Measurements from ENCODE around the gene ZBED5.

The ZBED5 gene

GRCh38 chr11:10881892-10882291 lies 24.0 kb upstream of the ZBED5 start:
- Histone ChIP-seq H3K9me3 (ENCODE audit: control insufficient read depth in 1 of 2, low read length in 2 of 2) (peaks cover 0 to 7% of the 10 kb centered on the region in 2 donors), H3K27ac (ENCODE audit: low read depth, low read length) (no peak overlapping the region), H3K36me3 (ENCODE audit: control insufficient read depth in 1 of 2, insufficient read depth in 2 of 2, low read length in 2 of 2) (no peaks in the 10 kb centered on the region), H3K9ac (ENCODE audit: low read depth in 1 of 2, low read length in 2 of 2) (no peak overlapping the region), H3K4me3 (ENCODE audit: low read depth in 1 of 2, low read length in 2 of 2) (no peak overlapping the region), H3K4me1 (ENCODE audit: control insufficient read depth in 1 of 2, insufficient read depth in 2 of 2, low read length in 2 of 2) (peaks cover 8 to 16% of the 10 kb centered on the region in 2 donors), H3K27me3 (ENCODE audit: control insufficient read depth in 1 of 2, insufficient read depth in 2 of 2, low read length in 2 of 2) (no peaks in the 10 kb centered on the region)

- H3K27ac ChIP-seq (ENCODE audit: low read depth, low read length), result no peak overlapping the region
- peaks cover 3 to 4% of the 10 kb centered on the region in 2 donors for H3K4me1 ChIP-seq (ENCODE audit: control insufficient read depth in 1 of 2, insufficient read depth in 2 of 2, low read length in 2 of 2)
- H3K27me3 ChIP-seq (ENCODE audit: control insufficient read depth in 1 of 2, insufficient read depth in 2 of 2, low read length in 2 of 2), result no peaks in the 10 kb centered on the region
- no peaks in the 10 kb centered on the region for H3K9me3 ChIP-seq (ENCODE audit: control insufficient read depth in 1 of 2, low read length in 2 of 2)
- no peaks in the 10 kb centered on the region for H3K36me3 ChIP-seq (ENCODE audit: control insufficient read depth in 1 of 2, insufficient read depth in 2 of 2, low read length in 2 of 2)
- no peak overlapping the region for H3K4me3 ChIP-seq (ENCODE audit: low read depth in 1 of 2, low read length in 2 of 2)
- no peak overlapping the region for H3K9ac ChIP-seq (ENCODE audit: low read depth in 1 of 2, low read length in 2 of 2)
These were observed 20.8 kb upstream of the ZBED5 start for GRCh38 chr11:10878408-10879214.

- H3K9me3 ChIP-seq (ENCODE audit: control insufficient read depth in 1 of 2, low read length in 2 of 2), result peaks cover 6 to 7% of the 10 kb centered on the region in 2 donors
- H3K9ac ChIP-seq (ENCODE audit: low read depth in 1 of 2, low read length in 2 of 2), result no peak overlapping the region
- peaks cover 3 to 4% of the 10 kb centered on the region in 2 donors for H3K4me1 ChIP-seq (ENCODE audit: control insufficient read depth in 1 of 2, insufficient read depth in 2 of 2, low read length in 2 of 2)
- no peak overlapping the region for H3K4me3 ChIP-seq (ENCODE audit: low read depth in 1 of 2, low read length in 2 of 2)
- no peaks in the 10 kb centered on the region for H3K36me3 ChIP-seq (ENCODE audit: control insufficient read depth in 1 of 2, insufficient read depth in 2 of 2, low read length in 2 of 2)
- H3K27me3 ChIP-seq (ENCODE audit: control insufficient read depth in 1 of 2, insufficient read depth in 2 of 2, low read length in 2 of 2), result no peaks in the 10 kb centered on the region
- H3K27ac ChIP-seq (ENCODE audit: low read depth, low read length), result no peak overlapping the region
These were observed 18.3 kb upstream of the ZBED5 start for GRCh38 chr11:10876158-10876557.

- Histone ChIP-seq H3K27ac (ENCODE audit: low read depth, low read length) (no peak overlapping the region), H3K4me1 (ENCODE audit: control insufficient read depth in 1 of 2, insufficient read depth in 2 of 2, low read length in 2 of 2) (peaks cover 3 to 4% of the 10 kb centered on the region in 2 donors), H3K9me3 (ENCODE audit: control insufficient read depth in 1 of 2, low read length in 2 of 2) (peaks cover 6 to 7% of the 10 kb centered on the region in 2 donors)
These were observed 17.7 kb upstream of the ZBED5 start for GRCh38 chr11:10875430-10876021.

GRCh38 chr11:10872097-10872496 lies 14.2 kb upstream of the ZBED5 start:
- H3K9me3 ChIP-seq (ENCODE audit: control insufficient read depth in 1 of 2, low read length in 2 of 2), result peaks cover 6 to 7% of the 10 kb centered on the region in 2 donors
- H3K27me3 ChIP-seq (ENCODE audit: control insufficient read depth in 1 of 2, insufficient read depth in 2 of 2, low read length in 2 of 2), result no peaks in the 10 kb centered on the region

More at GRCh38 chr11:10875430-10876021, 17.7 kb upstream of the ZBED5 start:
- Histone ChIP-seq H3K4me3 (ENCODE audit: low read depth in 1 of 2, low read length in 2 of 2) (no peak overlapping the region), H3K9ac (ENCODE audit: low read depth in 1 of 2, low read length in 2 of 2) (no peak overlapping the region), H3K36me3 (ENCODE audit: control insufficient read depth in 1 of 2, insufficient read depth in 2 of 2, low read length in 2 of 2) (no peaks in the 10 kb centered on the region), H3K27me3 (ENCODE audit: control insufficient read depth in 1 of 2, insufficient read depth in 2 of 2, low read length in 2 of 2) (no peaks in the 10 kb centered on the region)

GRCh38 chr11:10868352-10868751 lies 10.5 kb upstream of the ZBED5 start:
- peaks cover 6 to 7% of the 10 kb centered on the region in 2 donors for H3K9me3 ChIP-seq (ENCODE audit: control insufficient read depth in 1 of 2, low read length in 2 of 2)
- H3K27ac ChIP-seq (ENCODE audit: low read depth, low read length), result no peak overlapping the region
- H3K9ac ChIP-seq (ENCODE audit: low read depth in 1 of 2, low read length in 2 of 2), result no peak overlapping the region
- no peaks in the 10 kb centered on the region for H3K27me3 ChIP-seq (ENCODE audit: control insufficient read depth in 1 of 2, insufficient read depth in 2 of 2, low read length in 2 of 2)
- H3K36me3 ChIP-seq (ENCODE audit: control insufficient read depth in 1 of 2, insufficient read depth in 2 of 2, low read length in 2 of 2), result no peaks in the 10 kb centered on the region
- no peak overlapping the region for H3K4me3 ChIP-seq (ENCODE audit: low read depth in 1 of 2, low read length in 2 of 2)
- H3K4me1 ChIP-seq (ENCODE audit: control insufficient read depth in 1 of 2, insufficient read depth in 2 of 2, low read length in 2 of 2), result no peaks in the 10 kb centered on the region

More at GRCh38 chr11:10872097-10872496, 14.2 kb upstream of the ZBED5 start:
- Histone ChIP-seq H3K4me3 (ENCODE audit: low read depth in 1 of 2, low read length in 2 of 2) (no peak overlapping the region), H3K4me1 (ENCODE audit: control insufficient read depth in 1 of 2, insufficient read depth in 2 of 2, low read length in 2 of 2) (no peaks in the 10 kb centered on the region), H3K27ac (ENCODE audit: low read depth, low read length) (no peak overlapping the region), H3K9ac (ENCODE audit: low read depth in 1 of 2, low read length in 2 of 2) (no peak overlapping the region), H3K36me3 (ENCODE audit: control insufficient read depth in 1 of 2, insufficient read depth in 2 of 2, low read length in 2 of 2) (no peaks in the 10 kb centered on the region)

GRCh38 chr11:10866893-10867331 lies 9.1 kb upstream of the ZBED5 start:
- Histone ChIP-seq H3K9me3 (ENCODE audit: control insufficient read depth in 1 of 2, low read length in 2 of 2) (peaks cover under 1 to 3% of the 10 kb centered on the region in 2 donors), H3K36me3 (ENCODE audit: control insufficient read depth in 1 of 2, insufficient read depth in 2 of 2, low read length in 2 of 2) (no peaks in the 10 kb centered on the region), H3K4me3 (ENCODE audit: low read depth in 1 of 2, low read length in 2 of 2) (no peak overlapping the region), H3K4me1 (ENCODE audit: control insufficient read depth in 1 of 2, insufficient read depth in 2 of 2, low read length in 2 of 2) (peaks cover 0 to 4% of the 10 kb centered on the region in 2 donors), H3K9ac (ENCODE audit: low read depth in 1 of 2, low read length in 2 of 2) (no peak overlapping the region), H3K27me3 (ENCODE audit: control insufficient read depth in 1 of 2, insufficient read depth in 2 of 2, low read length in 2 of 2) (no peaks in the 10 kb centered on the region), H3K27ac (ENCODE audit: low read depth, low read length) (no peak overlapping the region)

GRCh38 chr11:10865837-10866270 lies 8.0 kb upstream of the ZBED5 start:
- Histone ChIP-seq H3K27me3 (ENCODE audit: control insufficient read depth in 1 of 2, insufficient read depth in 2 of 2, low read length in 2 of 2) (no peaks in the 10 kb centered on the region), H3K27ac (ENCODE audit: low read depth, low read length) (no peak overlapping the region), H3K4me1 (ENCODE audit: control insufficient read depth in 1 of 2, insufficient read depth in 2 of 2, low read length in 2 of 2) (peaks cover 0 to 4% of the 10 kb centered on the region in 2 donors), H3K9ac (ENCODE audit: low read depth in 1 of 2, low read length in 2 of 2) (no peak overlapping the region), H3K4me3 (ENCODE audit: low read depth in 1 of 2, low read length in 2 of 2) (no peak overlapping the region), H3K36me3 (ENCODE audit: control insufficient read depth in 1 of 2, insufficient read depth in 2 of 2, low read length in 2 of 2) (no peaks in the 10 kb centered on the region), H3K9me3 (ENCODE audit: control insufficient read depth in 1 of 2, low read length in 2 of 2) (no peaks in the 10 kb centered on the region)

GRCh38 chr11:10864688-10865087 lies 6.8 kb upstream of the ZBED5 start:
- Histone ChIP-seq H3K9ac (ENCODE audit: low read depth in 1 of 2, low read length in 2 of 2) (no peak overlapping the region), H3K27me3 (ENCODE audit: control insufficient read depth in 1 of 2, insufficient read depth in 2 of 2, low read length in 2 of 2) (no peaks in the 10 kb centered on the region), H3K4me3 (ENCODE audit: low read depth in 1 of 2, low read length in 2 of 2) (no peak overlapping the region), H3K9me3 (ENCODE audit: control insufficient read depth in 1 of 2, low read length in 2 of 2) (no peaks in the 10 kb centered on the region), H3K36me3 (ENCODE audit: control insufficient read depth in 1 of 2, insufficient read depth in 2 of 2, low read length in 2 of 2) (no peaks in the 10 kb centered on the region), H3K27ac (ENCODE audit: low read depth, low read length) (no peak overlapping the region), H3K4me1 (ENCODE audit: control insufficient read depth in 1 of 2, insufficient read depth in 2 of 2, low read length in 2 of 2) (peaks cover 0 to 4% of the 10 kb centered on the region in 2 donors)

GRCh38 chr11:10862446-10862845 lies 4.6 kb upstream of the ZBED5 start:
- H3K9me3 ChIP-seq (ENCODE audit: control insufficient read depth in 1 of 2, low read length in 2 of 2), result no peaks in the 10 kb centered on the region
- peaks cover 0 to 4% of the 10 kb centered on the region in 2 donors for H3K4me1 ChIP-seq (ENCODE audit: control insufficient read depth in 1 of 2, insufficient read depth in 2 of 2, low read length in 2 of 2)
- H3K27me3 ChIP-seq (ENCODE audit: control insufficient read depth in 1 of 2, insufficient read depth in 2 of 2, low read length in 2 of 2), result no peaks in the 10 kb centered on the region
- H3K4me3 ChIP-seq (ENCODE audit: low read depth in 1 of 2, low read length in 2 of 2), result no peak overlapping the region
- no peak overlapping the region for H3K9ac ChIP-seq (ENCODE audit: low read depth in 1 of 2, low read length in 2 of 2)
- H3K36me3 ChIP-seq (ENCODE audit: control insufficient read depth in 1 of 2, insufficient read depth in 2 of 2, low read length in 2 of 2), result no peaks in the 10 kb centered on the region
- H3K27ac ChIP-seq (ENCODE audit: low read depth, low read length), result no peak overlapping the region
